Panc1 (cell line): ENCODE results near the gene MRTFA. TPM values are rescaled to one million over a fixed set of nuclear protein-coding genes. Genes with fewer than 3 reads are reported as not detected.

Experiments used
- ATAC-seq: fragments of 200-7000 bp; cut with Tn5 transposase; 2 replicates; pipeline ENCODE4 v1.9.1; 2020; ENCODE audit warnings: mild to moderate bottlenecking, moderate library complexity
- BruUV-seq: library from RNA; stranded (reverse); fragments of 400-500 nt; replicated peaks from 2 replicates; lab custom pipeline; 2021; lab: Mats Ljungman, UMichigan
- CTCF ChIA-PET: fragments of 300-600 bp; sonication (Branson Sonifier 250); formaldehyde crosslinking; loops from one replicate; lab custom pipeline; 2022; ENCODE audit warnings: antibody characterized with exemption; lab: Charles Lee
- POLR2A ChIA-PET: fragments of 300-600 bp; sonication (Branson Sonifier 250); formaldehyde crosslinking; loops from one replicate; lab custom pipeline; 2022; ENCODE audit warnings: antibody characterized with exemption; lab: Charles Lee
- DNase-seq: peaks from one replicate; pipeline ENCODE4 v3.0.0-alpha.2; 2010; ENCODE audit warnings: low read depth, low spot score
- H3K27ac ChIP-seq: 2 replicates; pipeline ENCODE4 v1.5.1; 2011; ENCODE audit warnings: mild to moderate bottlenecking, low read length, inconsistent platforms
- H3K27me3 ChIP-seq: fragments of 200-500 bp; sonication (Bioruptor generic); 2 replicates; pipeline ENCODE4 v1.6.0; 2014; ENCODE audit warnings: low read length, inconsistent platforms; ENCODE audit not compliant: control insufficient read depth, insufficient read depth
- H3K36me3 ChIP-seq: fragments of 200-500 bp; sonication (Bioruptor generic); 2 replicates; pipeline ENCODE4 v1.5.1; 2014; ENCODE audit warnings: inconsistent platforms, mild to moderate bottlenecking, low read length, moderate library complexity; ENCODE audit not compliant: control insufficient read depth, insufficient read depth
- H3K4me1 ChIP-seq: 2 replicates; pipeline ENCODE4 v1.5.1; 2011; ENCODE audit warnings: inconsistent platforms, mild to moderate bottlenecking, low read length, moderate library complexity; ENCODE audit not compliant: control insufficient read depth, insufficient read depth
- H3K4me3 ChIP-seq, 2 experiments: 2 replicates each; pipeline ENCODE4 v1.5.1; 2011 to 2012; ENCODE audit warnings: low read depth in 2 of 2, low read length in 2 of 2, mild to moderate bottlenecking in 2 of 2, inconsistent platforms in 1 of 2, moderate library complexity in 1 of 2
- H3K9me3 ChIP-seq: fragments of 200-500 bp; sonication (Bioruptor generic); 2 replicates; pipeline ENCODE4 v1.5.1; 2014; ENCODE audit warnings: low read depth, mild to moderate bottlenecking, inconsistent platforms, low read length, moderate library complexity; ENCODE audit not compliant: control insufficient read depth, insufficient read depth
- CTCF ChIP-seq: fragments of 450-650 bp; IDR thresholded peaks from 2 replicates; pipeline ENCODE4 v1.5.1; 2017; ENCODE audit warnings: mild to moderate bottlenecking
- POLR2AphosphoS5 ChIP-seq: IDR thresholded peaks from 2 replicates; pipeline ENCODE4 v1.6.1; 2012; ENCODE audit warnings: mild to moderate bottlenecking, low read depth, low read length, moderate library complexity
- REST ChIP-seq, 2 experiments: IDR thresholded peaks; 2 replicates each; pipeline ENCODE4 v1.6.1; 2011 to 2012; ENCODE audit warnings: low read depth in 2 of 2, control low read depth in 1 of 2, low read length in 1 of 2, mild to moderate bottlenecking in 1 of 2, moderate library complexity in 1 of 2; ENCODE audit not compliant: insufficient read depth in 1 of 2
- SIN3A ChIP-seq: IDR thresholded peaks from 2 replicates; pipeline ENCODE4 v1.6.1; 2012; ENCODE audit warnings: low read depth, mild to moderate bottlenecking, low read length, moderate library complexity, borderline replicate concordance; ENCODE audit not compliant: insufficient read depth
- TCF7L2 ChIP-seq: IDR thresholded peaks from 2 replicates; pipeline ENCODE4 v1.6.1; 2011; ENCODE audit warnings: mild to moderate bottlenecking, low read depth, low read length, inconsistent platforms
- in situ Hi-C: cut with HindIII; loops from 2 replicates; pipeline ENCODE4 v1.10.0; 2016; ENCODE audit warnings: low sequenced_read_pairs, low pct_unique_long_range_greater_than_20kb
- intact Hi-C: fragments of 100-400 bp; cut with micrococcal nuclease; formaldehyde crosslinking; loops from one replicate; pipeline ENCODE4 v1.10.0; 2022; ENCODE audit not compliant: unreplicated experiment
- total RNA-seq: library from RNA; stranded (reverse); gene quantifications from one replicate; pipeline ENCODE4 v1.2.1, GENCODE V29; 2021; ENCODE audit not compliant: unreplicated experiment

Gene MRTFA
- total RNA-seq, 1 experiment from 2014 or later, result 62.1 TPM

- Histone ChIP-seq H3K36me3 (no peaks in the 10 kb centered on the region; the same call in 1 of the 2 replicates), H3K27ac (no peak overlapping the region), H3K4me3 (no peak overlapping the region), H3K27me3 (no peaks in the 10 kb centered on the region), H3K4me1 (no peaks in the 10 kb centered on the region), H3K9me3 (no peaks in the 10 kb centered on the region)
- in situ Hi-C loops (no loop called here), intact Hi-C loops (no loop called here)
- no peak for TF ChIP-seq CTCF
- TF ChIP-seq TCF7L2, result no peak
- TF ChIP-seq REST (IDR thresholded peaks at IDR 0.05; ENCODE audit: insufficient read depth in 1 of 2, low read depth in 2 of 2, low read length in 1 of 2), result no peak
- CTCF ChIA-PET, result no interaction called here
- ATAC-seq, result no peak
- POLR2A ChIA-PET, result no interaction called here
- DNase-seq, result no peak
- no TSS peak for BruUV-seq
Observed at GRCh38 chr22:40463017-40463631, 173.4 kb downstream of the MRTFA start.

- TSS peak; percentile 31 for BruUV-seq
- CTCF ChIA-PET, result no interaction called here
Observed at GRCh38 chr22:40462195-40462984, 174.1 kb downstream of the MRTFA start.

GRCh38 chr22:40453671-40454070 lies 182.8 kb downstream of the MRTFA start:
- ATAC-seq (no peak), DNase-seq (no peak)
- H3K27me3 ChIP-seq, result no peaks in the 10 kb centered on the region
- no TSS peak for BruUV-seq
- TF ChIP-seq TCF7L2, result no peak
- TF ChIP-seq POLR2AphosphoS5, result no peak
- TF ChIP-seq REST (IDR thresholded peaks at IDR 0.05; ENCODE audit: insufficient read depth in 1 of 2, low read depth in 2 of 2, low read length in 1 of 2), result no peak
- TF ChIP-seq CTCF, result no peak
- TF ChIP-seq SIN3A, result no peak
- H3K4me3 ChIP-seq, result no peak overlapping the region
- in situ Hi-C loops (no loop called here), intact Hi-C loops (no loop called here)
- no peak overlapping the region for H3K27ac ChIP-seq
- no peaks in the 10 kb centered on the region for H3K9me3 ChIP-seq
- POLR2A ChIA-PET, result interaction anchor here (0.7 kb wide), 1 partner anchor 319 kb away, joined by 3 read pairs; no protein-coding TSS in a partner anchor
- CTCF ChIA-PET, result no interaction called here
- H3K36me3 ChIP-seq, result no peaks in the 10 kb centered on the region
- peaks cover 9% of the 10 kb centered on the region for H3K4me1 ChIP-seq

More at GRCh38 chr22:40462195-40462984, 174.1 kb downstream of the MRTFA start:
- no peaks in the 10 kb centered on the region for H3K27me3 ChIP-seq
- no peak overlapping the region for H3K27ac ChIP-seq
- in situ Hi-C loops (no loop called here), intact Hi-C loops (no loop called here)
- no peak overlapping the region for H3K4me3 ChIP-seq
- no peak for ATAC-seq
- no peaks in the 10 kb centered on the region; the same call in 1 of the 2 replicates for H3K36me3 ChIP-seq
- DNase-seq, result no peak
- POLR2A ChIA-PET, result no interaction called here
- TF ChIP-seq TCF7L2, result no peak
- no peaks in the 10 kb centered on the region for H3K9me3 ChIP-seq
- no peaks in the 10 kb centered on the region for H3K4me1 ChIP-seq
